HFF-Myc (cell line): ENCODE data around the gene ETNPPL.

Source experiments
- DNase-seq: peaks from one replicate; pipeline ENCODE4 v3.0.0-alpha.2; 2011; ENCODE audit warnings: low read depth; ENCODE audit errors: extremely low read depth
- H3K4me3 ChIP-seq: replicated peaks from 2 replicates; pipeline ENCODE4 v1.5.1; 2011; ENCODE audit warnings: low read depth, mild to moderate bottlenecking, control low read depth, low read length
- TF ChIP-seq, protein P1 (sequence below): IDR thresholded peaks from 2 replicates; pipeline ENCODE4 v1.5.1; 2012; ENCODE audit warnings: mild to moderate bottlenecking, low read depth, low read length, control low read depth; ENCODE audit errors: missing control alignments

The ETNPPL gene

DNA sequence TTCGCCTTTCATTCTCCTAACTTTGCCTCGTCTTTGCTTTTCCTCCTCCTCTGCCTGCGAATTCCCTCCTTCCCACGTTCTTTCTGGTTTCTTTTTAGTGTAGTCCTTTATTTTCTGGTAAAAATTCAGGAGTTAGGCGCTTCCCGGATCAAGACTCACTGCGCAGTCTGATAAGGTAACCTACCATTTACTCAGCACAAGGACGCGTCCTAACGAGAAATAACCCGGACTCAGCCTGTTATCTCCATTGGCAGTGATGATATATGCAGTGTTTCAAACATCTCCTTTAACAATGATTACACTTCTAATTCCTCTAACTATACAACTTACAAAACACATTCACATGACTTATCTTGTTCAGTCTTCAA, 357 bp upstream of the ETNPPL start:
- H3K4me3 ChIP-seq: peak overlapping the region; percentile 33

GRCh38 chr4:108758498-108758897, 4.4 kb downstream of the ETNPPL start:
- DNase-seq: no peak
- no peak overlapping the region for H3K4me3 ChIP-seq
- TF ChIP-seq, protein P1, sequence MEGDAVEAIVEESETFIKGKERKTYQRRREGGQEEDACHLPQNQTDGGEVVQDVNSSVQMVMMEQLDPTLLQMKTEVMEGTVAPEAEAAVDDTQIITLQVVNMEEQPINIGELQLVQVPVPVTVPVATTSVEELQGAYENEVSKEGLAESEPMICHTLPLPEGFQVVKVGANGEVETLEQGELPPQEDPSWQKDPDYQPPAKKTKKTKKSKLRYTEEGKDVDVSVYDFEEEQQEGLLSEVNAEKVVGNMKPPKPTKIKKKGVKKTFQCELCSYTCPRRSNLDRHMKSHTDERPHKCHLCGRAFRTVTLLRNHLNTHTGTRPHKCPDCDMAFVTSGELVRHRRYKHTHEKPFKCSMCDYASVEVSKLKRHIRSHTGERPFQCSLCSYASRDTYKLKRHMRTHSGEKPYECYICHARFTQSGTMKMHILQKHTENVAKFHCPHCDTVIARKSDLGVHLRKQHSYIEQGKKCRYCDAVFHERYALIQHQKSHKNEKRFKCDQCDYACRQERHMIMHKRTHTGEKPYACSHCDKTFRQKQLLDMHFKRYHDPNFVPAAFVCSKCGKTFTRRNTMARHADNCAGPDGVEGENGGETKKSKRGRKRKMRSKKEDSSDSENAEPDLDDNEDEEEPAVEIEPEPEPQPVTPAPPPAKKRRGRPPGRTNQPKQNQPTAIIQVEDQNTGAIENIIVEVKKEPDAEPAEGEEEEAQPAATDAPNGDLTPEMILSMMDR: no peak

More for the DNA sequence above, 357 bp upstream of the ETNPPL start:
- TF ChIP-seq, protein P1: no peak
- DNase-seq: no peak

GRCh38 chr4:108754327-108754726, 8.5 kb downstream of the ETNPPL start:
- no peak for DNase-seq
- H3K4me3 ChIP-seq: no peak overlapping the region
- TF ChIP-seq, protein P1: no peak

DNA sequence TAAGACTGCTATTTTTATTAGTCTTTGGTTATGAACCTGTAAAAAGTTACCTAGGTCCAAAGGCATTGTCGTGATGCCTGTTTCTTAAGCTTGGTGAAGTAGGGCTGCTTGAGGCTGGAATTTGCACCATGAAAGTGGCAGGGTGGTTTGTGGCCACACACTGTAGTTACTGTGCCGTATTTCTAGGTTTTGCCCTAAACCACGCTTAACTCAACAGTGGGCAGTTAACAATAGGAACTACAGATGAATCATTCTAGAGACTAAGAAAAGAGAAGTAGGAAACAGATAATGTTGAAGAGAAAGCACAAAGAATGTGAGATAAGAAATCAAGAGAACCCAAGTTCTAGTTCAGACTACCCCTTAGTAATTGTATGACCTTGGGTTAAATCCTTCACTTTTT, 11.5 kb downstream of the ETNPPL start:
- no peak for DNase-seq
- TF ChIP-seq, protein P1: no peak
- no peak overlapping the region for H3K4me3 ChIP-seq

DNA sequence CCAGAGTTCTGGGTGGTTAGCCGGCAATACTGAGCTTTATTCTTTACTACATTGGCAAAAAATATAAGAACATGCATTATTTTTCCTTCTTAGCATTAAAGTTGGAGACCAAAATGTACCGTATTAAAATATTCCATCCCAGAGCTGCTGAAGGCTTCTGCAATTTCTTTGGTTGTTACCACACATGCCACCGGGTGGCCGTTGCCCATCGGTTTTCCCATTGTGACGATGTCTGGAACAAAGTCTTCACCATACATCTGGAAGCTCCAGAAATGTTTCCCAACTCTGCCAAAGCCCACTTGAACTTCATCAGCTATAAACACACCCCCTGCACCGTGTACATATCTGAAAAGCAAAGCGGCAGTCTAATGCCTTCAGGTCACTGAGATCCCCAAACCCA, 13.7 kb downstream of the ETNPPL start:
- no peak overlapping the region for H3K4me3 ChIP-seq
- no peak for DNase-seq
- TF ChIP-seq, protein P1: peak; percentile 14

- TF ChIP-seq, protein P1: no peak
- H3K4me3 ChIP-seq: no peak overlapping the region
- DNase-seq: no peak
These were observed 16.3 kb downstream of the ETNPPL start for GRCh38 chr4:108746511-108746910.

GRCh38 chr4:108744307-108744706, 18.5 kb downstream of the ETNPPL start:
- no peak overlapping the region for H3K4me3 ChIP-seq
- TF ChIP-seq, protein P1: no peak
- DNase-seq: peak; percentile 42
